GM12801 (cell line): Measurements from ENCODE around the gene MYPOP.

Source experiments
- TF ChIP-seq, protein P1 (sequence below): IDR thresholded peaks from one replicate; pipeline ENCODE4 v1.5.1; 2011; ENCODE audit warnings: control low read depth; ENCODE audit not compliant: insufficient read length; ENCODE audit errors: extremely low read depth

The MYPOP gene

DNA sequence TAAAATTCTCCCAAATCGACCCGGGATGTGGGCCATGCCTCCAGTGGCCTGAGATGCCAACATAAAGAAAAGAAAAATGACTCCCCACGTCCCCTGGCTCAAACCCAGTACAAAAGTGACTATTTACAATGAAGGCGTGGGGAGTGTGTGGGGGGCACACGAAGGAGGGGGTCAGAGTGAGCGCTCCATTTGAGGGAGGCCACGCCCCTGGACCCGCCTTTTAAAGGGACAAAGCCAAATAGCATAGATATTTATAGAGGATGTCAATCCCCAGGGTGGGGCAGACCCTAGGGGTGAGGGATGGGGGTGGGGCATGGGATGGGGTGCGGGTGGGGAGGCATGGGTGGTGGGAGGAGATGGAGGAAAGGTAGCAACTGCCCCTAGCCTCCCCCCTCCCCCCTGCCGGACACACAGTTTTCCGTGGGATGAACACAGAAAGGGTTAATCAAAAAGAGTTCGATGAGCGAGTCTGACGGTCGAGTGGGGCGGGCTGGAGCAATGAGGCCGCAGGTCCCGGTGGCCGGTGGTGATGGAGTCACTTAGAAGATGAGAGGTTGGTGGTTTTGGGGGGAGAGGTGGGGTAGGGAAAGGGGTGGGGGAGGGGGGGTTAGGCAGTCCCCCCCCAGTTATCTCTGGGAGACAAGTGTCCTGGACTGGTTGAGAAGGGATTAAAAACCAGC, 32.3 kb upstream of the MYPOP start:
- TF ChIP-seq, protein P1, sequence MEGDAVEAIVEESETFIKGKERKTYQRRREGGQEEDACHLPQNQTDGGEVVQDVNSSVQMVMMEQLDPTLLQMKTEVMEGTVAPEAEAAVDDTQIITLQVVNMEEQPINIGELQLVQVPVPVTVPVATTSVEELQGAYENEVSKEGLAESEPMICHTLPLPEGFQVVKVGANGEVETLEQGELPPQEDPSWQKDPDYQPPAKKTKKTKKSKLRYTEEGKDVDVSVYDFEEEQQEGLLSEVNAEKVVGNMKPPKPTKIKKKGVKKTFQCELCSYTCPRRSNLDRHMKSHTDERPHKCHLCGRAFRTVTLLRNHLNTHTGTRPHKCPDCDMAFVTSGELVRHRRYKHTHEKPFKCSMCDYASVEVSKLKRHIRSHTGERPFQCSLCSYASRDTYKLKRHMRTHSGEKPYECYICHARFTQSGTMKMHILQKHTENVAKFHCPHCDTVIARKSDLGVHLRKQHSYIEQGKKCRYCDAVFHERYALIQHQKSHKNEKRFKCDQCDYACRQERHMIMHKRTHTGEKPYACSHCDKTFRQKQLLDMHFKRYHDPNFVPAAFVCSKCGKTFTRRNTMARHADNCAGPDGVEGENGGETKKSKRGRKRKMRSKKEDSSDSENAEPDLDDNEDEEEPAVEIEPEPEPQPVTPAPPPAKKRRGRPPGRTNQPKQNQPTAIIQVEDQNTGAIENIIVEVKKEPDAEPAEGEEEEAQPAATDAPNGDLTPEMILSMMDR, result no peak

DNA sequence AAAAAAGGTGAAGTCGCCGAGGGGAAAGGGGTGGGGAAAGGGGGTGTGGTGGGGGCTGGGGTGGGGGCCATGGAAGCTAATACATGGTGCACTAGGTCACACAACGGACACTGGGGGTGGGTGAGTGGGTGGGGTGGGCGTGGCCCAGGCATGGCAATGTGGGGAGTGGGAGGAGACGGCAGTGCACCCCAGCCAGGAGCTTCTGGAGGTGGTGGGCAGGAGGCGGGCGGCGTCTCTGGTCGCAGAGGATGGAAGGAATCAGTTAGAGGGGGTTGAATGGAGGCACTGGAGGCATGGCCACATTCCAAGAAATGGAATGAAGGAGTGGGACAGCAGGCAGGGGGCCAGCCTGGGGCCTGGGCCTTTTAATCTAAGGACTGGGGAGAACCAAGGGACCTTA, 31.3 kb upstream of the MYPOP start:
- TF ChIP-seq, protein P1, result no peak

DNA sequence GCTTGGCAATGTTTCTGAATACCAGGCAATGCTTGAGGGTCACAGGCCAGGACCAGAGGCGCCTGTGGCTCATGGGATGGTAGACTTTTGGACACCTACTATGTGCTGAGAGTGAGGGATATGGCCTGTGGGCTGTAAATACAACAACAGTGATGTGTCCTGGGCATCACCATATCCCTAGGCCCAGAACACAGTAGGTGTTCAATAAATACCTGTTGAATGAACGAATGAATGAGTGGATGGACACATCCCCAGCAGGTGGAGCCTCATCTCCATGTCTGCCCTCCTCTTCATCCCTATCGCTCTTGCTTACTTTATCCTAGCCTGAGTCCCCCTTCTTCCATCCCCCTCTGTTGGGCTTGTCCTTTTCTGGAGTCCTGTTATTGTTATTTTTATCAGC, 28.6 kb upstream of the MYPOP start:
- TF ChIP-seq, protein P1, result no peak

DNA sequence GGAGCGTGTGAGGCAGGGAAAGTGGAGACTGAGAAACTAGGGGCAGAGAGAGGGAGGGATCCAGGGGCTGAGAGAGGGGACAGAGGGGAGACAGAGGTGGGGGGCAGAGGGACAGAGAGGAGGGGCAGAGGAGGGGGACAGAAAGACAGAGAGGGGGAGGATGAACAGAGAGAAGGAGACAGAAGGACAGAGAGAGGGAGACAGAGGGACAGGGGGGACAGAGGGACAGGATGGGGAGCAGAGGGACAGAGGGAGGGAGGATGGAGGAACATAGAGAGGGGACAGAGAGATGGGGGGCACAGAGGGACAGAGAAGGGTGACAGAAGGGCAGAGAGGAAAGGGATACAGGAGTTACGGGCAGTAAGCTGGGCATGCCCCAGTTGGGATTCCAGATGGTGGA, 26.8 kb upstream of the MYPOP start:
- TF ChIP-seq, protein P1, result no peak

DNA sequence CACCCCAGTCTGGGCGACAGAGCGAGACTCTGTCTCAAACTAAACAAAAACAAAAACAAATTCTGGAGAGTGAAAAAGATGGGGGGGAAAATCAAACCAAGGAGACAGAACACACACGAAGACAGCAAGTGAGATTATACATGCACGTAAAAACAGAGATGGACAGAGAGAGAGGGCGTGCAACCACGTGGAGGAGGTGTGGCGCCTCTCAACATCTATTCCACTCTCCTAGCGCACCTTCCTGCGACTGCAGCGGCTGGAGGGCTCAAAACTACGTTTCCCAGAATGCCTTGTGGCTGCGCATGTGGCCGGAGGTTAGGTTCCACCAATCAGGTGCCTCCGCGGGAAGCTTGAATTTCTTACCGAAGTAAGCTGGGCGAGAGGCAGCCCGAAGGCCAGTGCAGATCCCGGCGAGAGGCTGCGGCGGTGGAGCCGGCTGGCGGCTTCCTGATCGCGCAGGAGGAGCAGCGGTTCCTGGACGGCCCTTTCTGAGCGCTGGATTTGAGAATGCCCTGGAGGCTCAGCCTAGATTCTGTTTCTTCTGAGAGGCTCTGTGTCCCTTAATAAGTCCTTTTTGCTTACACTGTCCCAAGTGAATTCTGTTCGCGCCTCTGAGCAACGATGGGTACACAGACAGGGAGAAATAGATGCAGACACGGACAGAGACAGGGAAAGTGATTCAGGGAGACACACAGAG, 25.3 kb upstream of the MYPOP start:
- TF ChIP-seq, protein P1, result no peak

DNA sequence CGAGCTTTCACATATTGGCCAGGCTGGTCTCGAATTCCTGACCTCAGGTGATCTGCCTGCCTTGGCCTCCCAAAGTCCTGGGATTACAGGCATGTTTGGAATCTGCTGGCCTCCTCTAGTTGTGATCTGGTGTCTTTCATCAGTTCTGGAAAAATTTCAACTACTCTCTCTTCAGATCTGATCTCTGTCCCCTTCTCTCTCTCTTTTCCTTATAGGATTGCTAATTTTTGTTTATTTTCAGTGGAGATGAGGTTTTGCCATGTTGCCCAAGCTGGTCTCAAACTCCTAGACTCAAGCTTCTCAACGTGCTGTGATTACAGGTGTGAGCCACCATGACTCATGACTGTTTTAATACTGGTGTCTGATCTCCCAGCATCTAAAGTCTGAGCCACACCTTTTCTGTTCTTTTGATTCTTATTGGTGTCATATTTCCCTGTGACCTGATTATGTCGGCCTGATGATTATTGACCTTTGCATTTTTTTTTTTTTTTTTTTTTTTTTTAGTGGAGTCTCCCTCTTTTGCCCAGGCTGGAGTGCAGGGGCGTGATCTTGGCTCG, 22.6 kb upstream of the MYPOP start:
- TF ChIP-seq, protein P1, result no peak

DNA sequence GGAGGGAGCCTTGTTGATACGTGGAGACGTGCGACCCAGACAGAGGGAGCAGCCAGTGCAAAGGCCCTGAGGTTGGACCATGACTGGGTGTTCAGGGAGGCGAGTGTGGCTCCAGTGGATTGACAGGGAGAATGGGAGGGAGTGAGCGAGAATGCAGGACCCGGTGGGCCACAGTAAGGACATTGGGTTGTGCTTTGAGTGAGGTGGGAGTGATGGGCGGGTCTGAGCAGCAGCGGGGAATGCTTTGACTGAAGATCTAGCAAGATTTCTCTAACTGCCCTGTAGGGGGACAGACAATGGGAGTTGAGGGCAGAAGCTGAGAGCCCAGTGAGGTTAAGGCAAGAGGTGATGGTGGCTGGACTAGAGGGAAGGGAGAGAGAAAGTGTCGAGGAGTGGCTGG, 19.9 kb upstream of the MYPOP start:
- TF ChIP-seq, protein P1, result no peak
